ENCODE data around the gene NAALADL1.
A peak's percentile ranks its signal among the peaks of the same experiment; 100 is the strongest.

Gene NAALADL1

GRCh38 chr11:65083834-65084597 lies 25.7 kb upstream of the NAALADL1 start, which contains the start of the genes CDCA5 and ZFPL1:
Gene CDCA5, minus strand, starts transcription at chr11:65084040. Its CDS starts 62 bp downstream, at chr11:65083978.
Gene ZFPL1, plus strand, starts transcription at chr11:65084222. Its CDS starts 477 bp downstream, at chr11:65084699.
- DNase-seq (ENCODE audit: low read depth, low spot score): peak; percentile 96
- TF ChIP-seq, protein P1, sequence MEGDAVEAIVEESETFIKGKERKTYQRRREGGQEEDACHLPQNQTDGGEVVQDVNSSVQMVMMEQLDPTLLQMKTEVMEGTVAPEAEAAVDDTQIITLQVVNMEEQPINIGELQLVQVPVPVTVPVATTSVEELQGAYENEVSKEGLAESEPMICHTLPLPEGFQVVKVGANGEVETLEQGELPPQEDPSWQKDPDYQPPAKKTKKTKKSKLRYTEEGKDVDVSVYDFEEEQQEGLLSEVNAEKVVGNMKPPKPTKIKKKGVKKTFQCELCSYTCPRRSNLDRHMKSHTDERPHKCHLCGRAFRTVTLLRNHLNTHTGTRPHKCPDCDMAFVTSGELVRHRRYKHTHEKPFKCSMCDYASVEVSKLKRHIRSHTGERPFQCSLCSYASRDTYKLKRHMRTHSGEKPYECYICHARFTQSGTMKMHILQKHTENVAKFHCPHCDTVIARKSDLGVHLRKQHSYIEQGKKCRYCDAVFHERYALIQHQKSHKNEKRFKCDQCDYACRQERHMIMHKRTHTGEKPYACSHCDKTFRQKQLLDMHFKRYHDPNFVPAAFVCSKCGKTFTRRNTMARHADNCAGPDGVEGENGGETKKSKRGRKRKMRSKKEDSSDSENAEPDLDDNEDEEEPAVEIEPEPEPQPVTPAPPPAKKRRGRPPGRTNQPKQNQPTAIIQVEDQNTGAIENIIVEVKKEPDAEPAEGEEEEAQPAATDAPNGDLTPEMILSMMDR (IDR thresholded peaks at IDR 0.05; ENCODE audit: low read depth, low read length): no peak
- peak within 1 kb of the TSS; percentile 81 for H3K4me3 ChIP-seq (ENCODE audit: low read depth, low read length)
- in situ Hi-C loops (cut with HindIII; ENCODE audit: low sequenced_read_pairs): no loop called here

DNA sequence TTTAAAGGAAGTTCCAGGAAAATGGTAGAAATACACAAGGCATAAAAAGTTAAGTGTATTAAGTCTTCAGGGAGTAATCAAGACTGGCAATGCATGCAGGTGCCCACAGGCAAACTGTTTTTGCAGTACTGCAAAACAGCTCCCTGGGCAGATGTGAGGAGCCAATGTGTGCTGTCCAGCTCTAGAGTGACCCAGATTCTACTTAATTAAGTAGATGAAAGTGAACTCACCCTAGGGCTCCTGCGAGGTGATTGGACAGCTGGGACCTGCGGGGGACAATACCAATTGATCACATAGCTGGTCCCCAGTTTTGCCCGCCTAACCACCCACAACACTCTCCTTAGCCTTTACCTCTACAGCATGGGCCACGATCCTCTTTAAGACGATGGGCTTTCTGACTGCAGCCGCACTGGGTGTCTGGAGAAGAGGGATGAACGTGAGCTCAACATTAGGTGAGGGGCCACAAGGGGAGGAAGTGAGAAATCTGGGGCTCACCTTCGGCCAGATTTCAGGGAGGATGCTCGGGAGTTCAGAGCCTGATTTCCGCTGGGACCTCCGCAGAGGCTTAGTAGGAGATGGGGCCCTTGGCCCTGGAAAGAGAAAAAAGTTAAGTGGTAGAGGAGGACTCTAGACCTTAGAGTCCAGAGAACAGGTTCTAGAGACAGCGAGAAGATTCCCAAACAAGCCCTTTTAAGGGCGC lies 24.9 kb upstream of the NAALADL1 start:
- no peak for DNase-seq (ENCODE audit: low read depth, low spot score)
- TF ChIP-seq, protein P1 (IDR thresholded peaks at IDR 0.05; ENCODE audit: low read depth, low read length): no peak
- in situ Hi-C loops (cut with HindIII; ENCODE audit: low sequenced_read_pairs): no loop called here
- peak overlapping the region; percentile 81 for H3K4me3 ChIP-seq (ENCODE audit: low read depth, low read length)

- TF ChIP-seq, protein P1 (IDR thresholded peaks at IDR 0.05; ENCODE audit: low read depth, low read length): no peak
- H3K4me3 ChIP-seq (ENCODE audit: low read depth, low read length): no peak overlapping the region
- in situ Hi-C loops (cut with HindIII; ENCODE audit: low sequenced_read_pairs): no loop called here
- no peak for DNase-seq (ENCODE audit: low read depth, low spot score)
Observed at GRCh38 chr11:65078786-65079342, 20.5 kb upstream of the NAALADL1 start.

DNA sequence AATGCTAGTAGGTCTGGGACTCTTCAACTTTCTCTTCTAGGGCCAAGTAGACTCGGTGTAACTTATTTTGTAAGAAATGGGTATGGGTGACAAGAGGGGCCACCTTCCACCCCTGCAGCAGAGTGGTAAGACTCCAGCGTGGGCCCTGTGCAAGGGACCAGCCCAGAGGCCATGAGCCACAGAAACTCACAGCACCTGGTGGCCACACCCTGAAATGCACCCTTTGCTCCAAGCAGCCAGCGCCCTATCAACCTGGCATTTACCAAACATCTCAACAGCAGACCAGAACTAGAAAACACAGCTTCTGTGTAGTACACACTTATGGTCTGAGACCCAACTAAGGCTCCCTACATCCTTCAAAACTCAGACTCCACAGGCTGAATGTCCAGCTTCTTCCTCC lies 19.8 kb upstream of the NAALADL1 start:
- in situ Hi-C loops (cut with HindIII; ENCODE audit: low sequenced_read_pairs): no loop called here
- no peak overlapping the region for H3K4me3 ChIP-seq (ENCODE audit: low read depth, low read length)
- TF ChIP-seq, protein P1 (IDR thresholded peaks at IDR 0.05; ENCODE audit: low read depth, low read length): peak; percentile 68
- peak; percentile 15 for DNase-seq (ENCODE audit: low read depth, low spot score)

GRCh38 chr11:65077451-65077850 lies 19.1 kb upstream of the NAALADL1 start:
- TF ChIP-seq, protein P1 (IDR thresholded peaks at IDR 0.05; ENCODE audit: low read depth, low read length): no peak
- in situ Hi-C loops (cut with HindIII; ENCODE audit: low sequenced_read_pairs): no loop called here
- H3K4me3 ChIP-seq (ENCODE audit: low read depth, low read length): no peak overlapping the region
- no peak for DNase-seq (ENCODE audit: low read depth, low spot score)

DNA sequence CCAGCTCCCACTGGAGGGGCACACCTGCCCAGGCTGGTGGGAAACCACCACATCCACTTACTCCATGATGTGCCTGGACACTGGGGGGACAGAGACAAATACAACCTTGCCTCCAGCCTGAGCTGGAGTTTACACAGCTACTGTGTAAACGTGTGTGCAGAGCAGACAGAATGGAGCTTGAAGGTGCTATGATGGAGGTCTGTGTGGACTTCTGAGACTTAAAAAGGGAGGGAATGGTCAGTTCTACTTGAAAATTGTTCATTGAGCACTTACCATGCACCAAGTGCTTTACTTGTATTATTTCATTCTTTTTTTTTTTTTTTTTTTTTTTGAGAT lies 14.2 kb upstream of the NAALADL1 start:
- in situ Hi-C loops (cut with HindIII; ENCODE audit: low sequenced_read_pairs): no loop called here
- DNase-seq (ENCODE audit: low read depth, low spot score): no peak
- no peak overlapping the region for H3K4me3 ChIP-seq (ENCODE audit: low read depth, low read length)
- TF ChIP-seq, protein P1 (IDR thresholded peaks at IDR 0.05; ENCODE audit: low read depth, low read length): no peak

Data from astrocyte of the spinal cord (primary cell).